ENCODE measurements around the gene YOD1. TPM values are rescaled to one million over a fixed set of nuclear protein-coding genes. Genes with fewer than 3 reads are reported as not detected.

Gene YOD1
- total and polyA plus RNA-seq, 2 of the 13 experiments (the other 11 are each of a cell fraction or from before 2014, with no cell fraction given): 3.4 to 9.1 TPM

- TF ChIP-seq, protein P1, sequence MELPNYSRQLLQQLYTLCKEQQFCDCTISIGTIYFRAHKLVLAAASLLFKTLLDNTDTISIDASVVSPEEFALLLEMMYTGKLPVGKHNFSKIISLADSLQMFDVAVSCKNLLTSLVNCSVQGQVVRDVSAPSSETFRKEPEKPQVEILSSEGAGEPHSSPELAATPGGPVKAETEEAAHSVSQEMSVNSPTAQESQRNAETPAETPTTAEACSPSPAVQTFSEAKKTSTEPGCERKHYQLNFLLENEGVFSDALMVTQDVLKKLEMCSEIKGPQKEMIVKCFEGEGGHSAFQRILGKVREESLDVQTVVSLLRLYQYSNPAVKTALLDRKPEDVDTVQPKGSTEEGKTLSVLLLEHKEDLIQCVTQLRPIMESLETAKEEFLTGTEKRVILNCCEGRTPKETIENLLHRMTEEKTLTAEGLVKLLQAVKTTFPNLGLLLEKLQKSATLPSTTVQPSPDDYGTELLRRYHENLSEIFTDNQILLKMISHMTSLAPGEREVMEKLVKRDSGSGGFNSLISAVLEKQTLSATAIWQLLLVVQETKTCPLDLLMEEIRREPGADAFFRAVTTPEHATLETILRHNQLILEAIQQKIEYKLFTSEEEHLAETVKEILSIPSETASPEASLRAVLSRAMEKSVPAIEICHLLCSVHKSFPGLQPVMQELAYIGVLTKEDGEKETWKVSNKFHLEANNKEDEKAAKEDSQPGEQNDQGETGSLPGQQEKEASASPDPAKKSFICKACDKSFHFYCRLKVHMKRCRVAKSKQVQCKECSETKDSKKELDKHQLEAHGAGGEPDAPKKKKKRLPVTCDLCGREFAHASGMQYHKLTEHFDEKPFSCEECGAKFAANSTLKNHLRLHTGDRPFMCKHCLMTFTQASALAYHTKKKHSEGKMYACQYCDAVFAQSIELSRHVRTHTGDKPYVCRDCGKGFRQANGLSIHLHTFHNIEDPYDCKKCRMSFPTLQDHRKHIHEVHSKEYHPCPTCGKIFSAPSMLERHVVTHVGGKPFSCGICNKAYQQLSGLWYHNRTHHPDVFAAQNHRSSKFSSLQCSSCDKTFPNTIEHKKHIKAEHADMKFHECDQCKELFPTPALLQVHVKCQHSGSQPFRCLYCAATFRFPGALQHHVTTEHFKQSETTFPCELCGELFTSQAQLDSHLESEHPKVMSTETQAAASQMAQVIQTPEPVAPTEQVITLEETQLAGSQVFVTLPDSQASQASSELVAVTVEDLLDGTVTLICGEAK (IDR thresholded peaks at IDR 0.05): no peak
- TF ChIP-seq, protein P1 (CRISPR knock-in tag; IDR thresholded peaks at IDR 0.05): no peak
- no peak for TF ChIP-seq RBFOX2 (IDR thresholded peaks at IDR 0.05; ENCODE audit: low read depth, low read length)
- TF ChIP-seq, protein P2, sequence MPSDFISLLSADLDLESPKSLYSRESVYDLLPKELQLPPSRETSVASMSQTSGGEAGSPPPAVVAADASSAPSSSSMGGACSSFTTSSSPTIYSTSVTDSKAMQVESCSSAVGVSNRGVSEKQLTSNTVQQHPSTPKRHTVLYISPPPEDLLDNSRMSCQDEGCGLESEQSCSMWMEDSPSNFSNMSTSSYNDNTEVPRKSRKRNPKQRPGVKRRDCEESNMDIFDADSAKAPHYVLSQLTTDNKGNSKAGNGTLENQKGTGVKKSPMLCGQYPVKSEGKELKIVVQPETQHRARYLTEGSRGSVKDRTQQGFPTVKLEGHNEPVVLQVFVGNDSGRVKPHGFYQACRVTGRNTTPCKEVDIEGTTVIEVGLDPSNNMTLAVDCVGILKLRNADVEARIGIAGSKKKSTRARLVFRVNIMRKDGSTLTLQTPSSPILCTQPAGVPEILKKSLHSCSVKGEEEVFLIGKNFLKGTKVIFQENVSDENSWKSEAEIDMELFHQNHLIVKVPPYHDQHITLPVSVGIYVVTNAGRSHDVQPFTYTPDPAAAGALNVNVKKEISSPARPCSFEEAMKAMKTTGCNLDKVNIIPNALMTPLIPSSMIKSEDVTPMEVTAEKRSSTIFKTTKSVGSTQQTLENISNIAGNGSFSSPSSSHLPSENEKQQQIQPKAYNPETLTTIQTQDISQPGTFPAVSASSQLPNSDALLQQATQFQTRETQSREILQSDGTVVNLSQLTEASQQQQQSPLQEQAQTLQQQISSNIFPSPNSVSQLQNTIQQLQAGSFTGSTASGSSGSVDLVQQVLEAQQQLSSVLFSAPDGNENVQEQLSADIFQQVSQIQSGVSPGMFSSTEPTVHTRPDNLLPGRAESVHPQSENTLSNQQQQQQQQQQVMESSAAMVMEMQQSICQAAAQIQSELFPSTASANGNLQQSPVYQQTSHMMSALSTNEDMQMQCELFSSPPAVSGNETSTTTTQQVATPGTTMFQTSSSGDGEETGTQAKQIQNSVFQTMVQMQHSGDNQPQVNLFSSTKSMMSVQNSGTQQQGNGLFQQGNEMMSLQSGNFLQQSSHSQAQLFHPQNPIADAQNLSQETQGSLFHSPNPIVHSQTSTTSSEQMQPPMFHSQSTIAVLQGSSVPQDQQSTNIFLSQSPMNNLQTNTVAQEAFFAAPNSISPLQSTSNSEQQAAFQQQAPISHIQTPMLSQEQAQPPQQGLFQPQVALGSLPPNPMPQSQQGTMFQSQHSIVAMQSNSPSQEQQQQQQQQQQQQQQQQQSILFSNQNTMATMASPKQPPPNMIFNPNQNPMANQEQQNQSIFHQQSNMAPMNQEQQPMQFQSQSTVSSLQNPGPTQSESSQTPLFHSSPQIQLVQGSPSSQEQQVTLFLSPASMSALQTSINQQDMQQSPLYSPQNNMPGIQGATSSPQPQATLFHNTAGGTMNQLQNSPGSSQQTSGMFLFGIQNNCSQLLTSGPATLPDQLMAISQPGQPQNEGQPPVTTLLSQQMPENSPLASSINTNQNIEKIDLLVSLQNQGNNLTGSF (CRISPR knock-in tag; IDR thresholded peaks at IDR 0.05): no peak
- TF ChIP-seq, protein P3, sequence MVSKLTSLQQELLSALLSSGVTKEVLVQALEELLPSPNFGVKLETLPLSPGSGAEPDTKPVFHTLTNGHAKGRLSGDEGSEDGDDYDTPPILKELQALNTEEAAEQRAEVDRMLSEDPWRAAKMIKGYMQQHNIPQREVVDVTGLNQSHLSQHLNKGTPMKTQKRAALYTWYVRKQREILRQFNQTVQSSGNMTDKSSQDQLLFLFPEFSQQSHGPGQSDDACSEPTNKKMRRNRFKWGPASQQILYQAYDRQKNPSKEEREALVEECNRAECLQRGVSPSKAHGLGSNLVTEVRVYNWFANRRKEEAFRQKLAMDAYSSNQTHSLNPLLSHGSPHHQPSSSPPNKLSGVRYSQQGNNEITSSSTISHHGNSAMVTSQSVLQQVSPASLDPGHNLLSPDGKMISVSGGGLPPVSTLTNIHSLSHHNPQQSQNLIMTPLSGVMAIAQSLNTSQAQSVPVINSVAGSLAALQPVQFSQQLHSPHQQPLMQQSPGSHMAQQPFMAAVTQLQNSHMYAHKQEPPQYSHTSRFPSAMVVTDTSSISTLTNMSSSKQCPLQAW (CRISPR knock-in tag; IDR thresholded peaks at IDR 0.05): 0 out of 2 replicates have a peak, but pooled peaks have one; percentile 49
- no peak for TF ChIP-seq ZFYVE20 (CRISPR knock-in tag; IDR thresholded peaks at IDR 0.05; ENCODE audit: borderline replicate concordance, low read depth)
- TF ChIP-seq TGIF2 (CRISPR knock-in tag; IDR thresholded peaks at IDR 0.05): no peak
- peak; percentile 16 for TF ChIP-seq PRPF4 (IDR thresholded peaks at IDR 0.05; ENCODE audit: low read depth, low read length, poor library complexity, severe bottlenecking)
- 0 out of 2 replicates have a peak, but pooled peaks have one; percentile 17 for TF ChIP-seq ZNF205 (CRISPR knock-in tag; IDR thresholded peaks at IDR 0.05)
- no peak for TF ChIP-seq MXD3 (CRISPR knock-in tag; IDR thresholded peaks at IDR 0.05)
- TF ChIP-seq ZNF335 (CRISPR knock-in tag; IDR thresholded peaks at IDR 0.05): no peak
- no peak for TF ChIP-seq MAFK (conservative IDR thresholded peaks at IDR 0.05 in 1 of 2, IDR thresholded peaks at IDR 0.05 in 1 of 2; ENCODE audit: low read length in 2 of 2)
Observed at GRCh38 chr1:207009182-207009850, 41.7 kb downstream of the YOD1 start (continued).
